Subcutaneous abdominal adipose tissue (tissue), 5 donors: ENCODE data around the gene PRDM16.

Source experiments
- H3K27ac ChIP-seq: one replicate; pipeline ENCODE4 v1.7.0; 2013; ENCODE audit warnings: low read depth, mild to moderate bottlenecking, inconsistent platforms, low read length, moderate library complexity
- H3K27me3 ChIP-seq, 5 donors: one replicate each; pipeline ENCODE4 v1.7.0; 2013; ENCODE audit warnings: low read length in 5 of 5, inconsistent platforms in 1 of 5; ENCODE audit not compliant: control insufficient read depth in 5 of 5, insufficient read depth in 4 of 5
- H3K36me3 ChIP-seq, 5 donors: one replicate each; pipeline ENCODE4 v1.7.0; 2013; ENCODE audit warnings: low read length in 5 of 5; ENCODE audit not compliant: control insufficient read depth in 5 of 5, insufficient read depth in 5 of 5
- H3K4me1 ChIP-seq, 5 donors: one replicate each; pipeline ENCODE4 v1.7.0; 2013; ENCODE audit warnings: low read length in 5 of 5, mild to moderate bottlenecking in 3 of 5, moderate library complexity in 1 of 5; ENCODE audit not compliant: control insufficient read depth in 5 of 5, insufficient read depth in 5 of 5
- H3K4me3 ChIP-seq, 5 donors: one replicate each; pipeline ENCODE4 v1.7.0; 2013; ENCODE audit warnings: low read length in 5 of 5, low read depth in 1 of 5
- H3K9ac ChIP-seq, 5 donors: one replicate each; pipeline ENCODE4 v1.7.0; 2013; ENCODE audit warnings: low read length in 5 of 5, mild to moderate bottlenecking in 4 of 5, moderate library complexity in 3 of 5
- H3K9me3 ChIP-seq, 5 donors: one replicate each; pipeline ENCODE4 v1.7.0; 2013; ENCODE audit warnings: low read length in 5 of 5; ENCODE audit not compliant: control insufficient read depth in 5 of 5
- donor health status: healthy.
- donor health status: healthy.
- donor health status: healthy.
- donor health status: healthy.
- donor health status: healthy.

The PRDM16 gene

GRCh38 chr1:3067301-3067670 is 1.7 kb upstream of the PRDM16 start:
- H3K9me3 ChIP-seq, result no peaks in the 10 kb centered on the region
- H3K27me3 ChIP-seq, result peaks cover 29 to 71% (median 57%) of the 10 kb centered on the region in 5 donors
- peaks cover 1 to 71% (median 54%) of the 10 kb centered on the region in 5 donors for H3K4me1 ChIP-seq
- no peak overlapping the region for H3K27ac ChIP-seq
- no peak overlapping the region for H3K9ac ChIP-seq
- no peaks in the 10 kb centered on the region for H3K36me3 ChIP-seq
- peak overlapping the region in 1 of 5 donors; percentile 25 for H3K4me3 ChIP-seq

- Histone ChIP-seq H3K9ac (no peak overlapping the region), H3K27me3 (peaks cover 35 to 73% (median 59%) of the 10 kb centered on the region in 5 donors), H3K27ac (no peak overlapping the region), H3K36me3 (no peaks in the 10 kb centered on the region), H3K9me3 (no peaks in the 10 kb centered on the region), H3K4me1 (peaks cover 1 to 72% (median 54%) of the 10 kb centered on the region in 5 donors), H3K4me3 (peak overlapping the region in 3 of 5 donors; percentile 11 to 56 (median 25))
Observed at GRCh38 chr1:3067671-3068563, 1.1 kb upstream of the PRDM16 start.

- H3K9ac ChIP-seq, result peak overlapping the region in 1 of 5 donors; percentile 45
- H3K27ac ChIP-seq, result no peak overlapping the region
- no peaks in the 10 kb centered on the region for H3K9me3 ChIP-seq
- H3K4me1 ChIP-seq, result peaks cover 0 to 55% (median 51%) of the 10 kb centered on the region in 5 donors
- no peaks in the 10 kb centered on the region for H3K36me3 ChIP-seq
- H3K27me3 ChIP-seq, result peaks cover 39 to 75% (median 64%) of the 10 kb centered on the region in 5 donors
- peak overlapping the region in 4 of 5 donors; percentile 58 to 75 (median 68) for H3K4me3 ChIP-seq
Observed at GRCh38 chr1:3069491-3070308, 697 bp downstream of the PRDM16 start.

GRCh38 chr1:3070309-3070643 is 1.3 kb downstream of the PRDM16 start:
- Histone ChIP-seq H3K27ac (no peak overlapping the region), H3K9ac (no peak overlapping the region), H3K27me3 (peaks cover 42 to 75% (median 62%) of the 10 kb centered on the region in 5 donors)

GRCh38 chr1:3070644-3071564 is 1.9 kb downstream of the PRDM16 start:
- H3K9ac ChIP-seq, result no peak overlapping the region

More at GRCh38 chr1:3070309-3070643, 1.3 kb downstream of the PRDM16 start:
- Histone ChIP-seq H3K36me3 (no peaks in the 10 kb centered on the region), H3K4me3 (peak overlapping the region in 4 of 5 donors; percentile 58 to 75 (median 60)), H3K4me1 (peaks cover 0 to 51% (median 45%) of the 10 kb centered on the region in 5 donors), H3K9me3 (no peaks in the 10 kb centered on the region)

GRCh38 chr1:3071565-3072390 is 2.8 kb downstream of the PRDM16 start:
- Histone ChIP-seq H3K9me3 (no peaks in the 10 kb centered on the region), H3K36me3 (no peaks in the 10 kb centered on the region), H3K9ac (no peak overlapping the region), H3K27me3 (peaks cover 36 to 72% (median 56%) of the 10 kb centered on the region in 5 donors), H3K4me1 (peaks cover 0 to 41% (median 34%) of the 10 kb centered on the region in 5 donors), H3K4me3 (no peak overlapping the region), H3K27ac (no peak overlapping the region)

More at GRCh38 chr1:3070644-3071564, 1.9 kb downstream of the PRDM16 start:
- Histone ChIP-seq H3K27ac (no peak overlapping the region), H3K27me3 (peaks cover 43 to 72% (median 60%) of the 10 kb centered on the region in 5 donors), H3K36me3 (no peaks in the 10 kb centered on the region), H3K4me1 (peaks cover 0 to 48% (median 39%) of the 10 kb centered on the region in 5 donors), H3K9me3 (no peaks in the 10 kb centered on the region), H3K4me3 (peak overlapping the region in 3 of 5 donors; percentile 39 to 62 (median 59))

- Histone ChIP-seq H3K9ac (no peak overlapping the region), H3K27me3 (peaks cover 29 to 72% (median 55%) of the 10 kb centered on the region in 5 donors), H3K4me3 (no peak overlapping the region), H3K36me3 (no peaks in the 10 kb centered on the region), H3K9me3 (no peaks in the 10 kb centered on the region), H3K27ac (no peak overlapping the region), H3K4me1 (peaks cover 0 to 38% (median 28%) of the 10 kb centered on the region in 5 donors)
Observed at GRCh38 chr1:3072391-3073185, 3.6 kb downstream of the PRDM16 start.

- no peaks in the 10 kb centered on the region for H3K9me3 ChIP-seq
- peaks cover 30 to 72% (median 49%) of the 10 kb centered on the region in 5 donors for H3K27me3 ChIP-seq
- H3K27ac ChIP-seq, result no peak overlapping the region
- no peaks in the 10 kb centered on the region for H3K36me3 ChIP-seq
- no peak overlapping the region for H3K4me3 ChIP-seq
- H3K9ac ChIP-seq, result no peak overlapping the region
- peaks cover 0 to 33% (median 23%) of the 10 kb centered on the region in 5 donors for H3K4me1 ChIP-seq
Observed at GRCh38 chr1:3073186-3073488, 4.1 kb downstream of the PRDM16 start.
